Measurements from ENCODE around the gene IL2. TPM values are rescaled to one million over a fixed set of nuclear protein-coding genes. Genes with fewer than 3 reads are reported as not detected.

The IL2 gene
- total RNA-seq, 2 donors from 2014 or later: not detected

- H3K36me3 Mint-ChIP-seq (ENCODE audit: low read depth): no peaks in the 10 kb centered on the region
- no peak overlapping the region for H3K27ac ChIP-seq (ENCODE audit: low read depth, low read length)
- 95 to 100% methylated on average over 1 of the region's 3 CpGs for WGBS, 2 experiments (ENCODE audit: insufficient coverage in 1 of 2, insufficient read length in 1 of 2)
Measured at GRCh38 chr4:122434285-122434684, 22.2 kb downstream of the IL2 start.

GRCh38 chr4:122431351-122431750 lies 25.2 kb downstream of the IL2 start:
- Mint-ChIP-seq H3K27me3 (ENCODE audit: insufficient read depth) (no peaks in the 10 kb centered on the region), H3K9me3 (no peaks in the 10 kb centered on the region), H3K36me3 (ENCODE audit: low read depth) (no peaks in the 10 kb centered on the region), H3K4me3 (no peak overlapping the region), H3K27ac (no peak overlapping the region), H3K4me1 (no peaks in the 10 kb centered on the region)
- no peak for TF ChIP-seq CTCF (conservative IDR thresholded peaks at IDR 0.05)
- no peaks in the 10 kb centered on the region for H3K36me3 ChIP-seq (ENCODE audit: control insufficient read depth, insufficient read depth, low read length)
- no peak for DNase-seq
- H3K27me3 ChIP-seq (ENCODE audit: control insufficient read depth, insufficient read depth, low read length, poor library complexity, severe bottlenecking): no peaks in the 10 kb centered on the region
- no peak overlapping the region for H3K9ac ChIP-seq (ENCODE audit: extremely low read depth, low read length, poor library complexity, severe bottlenecking)
- no peaks in the 10 kb centered on the region for H3K4me1 ChIP-seq (ENCODE audit: control insufficient read depth, insufficient read depth, low read length)
- WGBS, 2 experiments (ENCODE audit: insufficient coverage in 1 of 2, insufficient read length in 1 of 2): 90% methylated on average over 5 of the region's 5 CpGs; no CpG with 5 or more reads in 1 of the 2 experiments
- H3K9me3 ChIP-seq (ENCODE audit: control insufficient read depth, low read length): no peaks in the 10 kb centered on the region
- no peak overlapping the region for H3K27ac ChIP-seq (ENCODE audit: low read depth, low read length)
- H3K4me3 ChIP-seq (ENCODE audit: low read length): no peak overlapping the region

More at GRCh38 chr4:122434285-122434684, 22.2 kb downstream of the IL2 start:
- Mint-ChIP-seq H3K4me3 (no peak overlapping the region), H3K4me1 (no peaks in the 10 kb centered on the region), H3K9me3 (no peaks in the 10 kb centered on the region), H3K27ac (no peak overlapping the region), H3K27me3 (ENCODE audit: insufficient read depth) (no peaks in the 10 kb centered on the region)
- TF ChIP-seq CTCF (conservative IDR thresholded peaks at IDR 0.05): no peak
- DNase-seq: no peak
- H3K9ac ChIP-seq (ENCODE audit: extremely low read depth, low read length, poor library complexity, severe bottlenecking): no peak overlapping the region
- no peaks in the 10 kb centered on the region for H3K4me1 ChIP-seq (ENCODE audit: control insufficient read depth, insufficient read depth, low read length)
- no peak overlapping the region for H3K4me3 ChIP-seq (ENCODE audit: low read length)
- no peaks in the 10 kb centered on the region for H3K27me3 ChIP-seq (ENCODE audit: control insufficient read depth, insufficient read depth, low read length, poor library complexity, severe bottlenecking)
- H3K36me3 ChIP-seq (ENCODE audit: control insufficient read depth, insufficient read depth, low read length): no peaks in the 10 kb centered on the region
- no peaks in the 10 kb centered on the region for H3K9me3 ChIP-seq (ENCODE audit: control insufficient read depth, low read length)

- H3K4me3 ChIP-seq (ENCODE audit: low read length): no peak overlapping the region
- Mint-ChIP-seq H3K4me1 (no peaks in the 10 kb centered on the region), H3K36me3 (ENCODE audit: low read depth) (no peaks in the 10 kb centered on the region), H3K27me3 (ENCODE audit: insufficient read depth) (no peaks in the 10 kb centered on the region), H3K27ac (no peak overlapping the region), H3K4me3 (no peak overlapping the region), H3K9me3 (no peaks in the 10 kb centered on the region)
- no peak overlapping the region for H3K27ac ChIP-seq (ENCODE audit: low read depth, low read length)
- no peak overlapping the region for H3K9ac ChIP-seq (ENCODE audit: extremely low read depth, low read length, poor library complexity, severe bottlenecking)
- no peak for DNase-seq
- H3K9me3 ChIP-seq (ENCODE audit: control insufficient read depth, low read length): no peaks in the 10 kb centered on the region
- no peaks in the 10 kb centered on the region for H3K36me3 ChIP-seq (ENCODE audit: control insufficient read depth, insufficient read depth, low read length)
- TF ChIP-seq CTCF (conservative IDR thresholded peaks at IDR 0.05): no peak
- no peaks in the 10 kb centered on the region for H3K4me1 ChIP-seq (ENCODE audit: control insufficient read depth, insufficient read depth, low read length)
- no peaks in the 10 kb centered on the region for H3K27me3 ChIP-seq (ENCODE audit: control insufficient read depth, insufficient read depth, low read length, poor library complexity, severe bottlenecking)
Measured at GRCh38 chr4:122423246-122423645, 33.3 kb downstream of the IL2 start.

Measured in endodermal cell (in vitro differentiated cells).